Measurements from ENCODE around the gene TLE5.
"Not testable (repeated sequence)": the region's sequence is repeated elsewhere in the genome, so short reads cannot be mapped to it uniquely, and the experiment has no call there.

Gene TLE5

DNA sequence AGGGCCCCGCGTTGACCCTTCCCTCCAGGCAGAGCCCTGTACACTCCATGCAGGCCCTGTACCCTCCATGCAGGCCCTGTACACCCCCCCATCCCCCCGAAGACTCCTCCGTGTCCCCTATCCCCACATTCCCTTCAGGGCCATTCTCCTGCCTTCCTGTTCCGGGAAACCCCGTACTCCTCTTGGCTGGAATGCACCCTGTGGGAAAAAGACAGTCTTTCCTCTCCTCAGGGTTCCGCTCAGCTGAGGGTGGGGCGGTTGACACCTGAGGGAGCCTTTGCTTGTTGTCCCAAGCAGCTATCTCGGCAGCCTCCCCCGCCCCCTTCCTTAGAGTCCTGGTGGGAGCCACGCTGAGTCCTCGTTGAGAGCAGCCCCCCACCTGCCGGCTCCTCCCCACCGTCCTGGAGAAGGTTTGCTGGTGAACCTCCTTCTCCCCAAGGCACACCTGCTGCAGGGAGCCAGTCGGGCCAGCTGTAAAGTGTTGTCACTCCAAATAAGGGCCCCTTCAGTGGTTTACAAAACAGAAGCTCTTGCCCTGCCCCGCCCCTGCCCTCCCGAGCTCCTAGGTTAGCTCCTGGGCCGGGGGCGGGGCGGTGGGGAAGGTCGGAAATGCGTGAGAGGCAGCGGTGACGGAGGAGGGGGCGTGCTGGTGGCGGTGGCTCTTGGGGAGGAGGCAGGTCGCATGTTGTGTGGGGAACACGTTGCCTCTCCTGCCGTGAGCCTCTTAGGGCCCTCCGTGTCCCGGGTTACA, 33.3 kb upstream of the TLE5 start:
- DNase-seq: no peak

DNA sequence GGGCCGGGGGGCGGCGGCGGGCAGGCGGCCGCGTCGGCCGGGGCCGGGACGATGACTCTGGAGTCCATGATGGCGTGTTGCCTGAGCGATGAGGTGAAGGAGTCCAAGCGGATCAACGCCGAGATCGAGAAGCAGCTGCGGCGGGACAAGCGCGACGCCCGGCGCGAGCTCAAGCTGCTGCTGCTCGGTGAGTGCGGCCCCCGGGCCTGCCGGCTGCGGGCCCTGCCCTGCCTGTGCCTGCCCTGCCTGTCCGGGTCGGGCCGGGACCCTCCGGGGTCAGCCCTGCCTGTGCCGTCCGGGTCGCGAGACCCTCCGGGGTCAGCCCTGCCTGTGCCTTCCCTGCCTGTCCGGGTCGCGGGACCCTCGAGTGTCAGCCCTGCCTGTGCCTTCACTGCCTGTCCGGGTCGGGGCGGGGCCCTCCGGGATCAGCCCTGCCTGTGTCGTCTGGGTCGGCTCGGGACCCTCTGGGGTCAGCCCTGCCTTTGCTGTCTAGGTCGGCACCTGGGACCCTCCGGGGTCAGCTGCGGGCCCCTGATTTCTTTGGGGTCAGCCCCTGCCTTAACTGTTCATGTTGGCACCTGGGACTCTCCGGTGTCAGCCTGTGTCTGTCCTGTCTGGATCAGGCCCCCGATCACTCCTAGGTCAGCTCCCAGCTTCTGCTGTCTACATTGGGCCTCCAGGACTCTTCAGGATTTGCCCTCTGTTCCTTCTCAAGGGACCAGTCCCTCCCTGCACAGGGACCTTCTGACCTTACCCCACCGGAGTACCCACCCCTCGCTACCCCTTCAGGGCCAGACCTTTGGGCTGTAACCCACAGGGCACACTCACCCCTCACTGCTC, 32.5 kb upstream of the TLE5 start:
- DNase-seq: peak in 1 of 2 experiments; percentile 25

DNA sequence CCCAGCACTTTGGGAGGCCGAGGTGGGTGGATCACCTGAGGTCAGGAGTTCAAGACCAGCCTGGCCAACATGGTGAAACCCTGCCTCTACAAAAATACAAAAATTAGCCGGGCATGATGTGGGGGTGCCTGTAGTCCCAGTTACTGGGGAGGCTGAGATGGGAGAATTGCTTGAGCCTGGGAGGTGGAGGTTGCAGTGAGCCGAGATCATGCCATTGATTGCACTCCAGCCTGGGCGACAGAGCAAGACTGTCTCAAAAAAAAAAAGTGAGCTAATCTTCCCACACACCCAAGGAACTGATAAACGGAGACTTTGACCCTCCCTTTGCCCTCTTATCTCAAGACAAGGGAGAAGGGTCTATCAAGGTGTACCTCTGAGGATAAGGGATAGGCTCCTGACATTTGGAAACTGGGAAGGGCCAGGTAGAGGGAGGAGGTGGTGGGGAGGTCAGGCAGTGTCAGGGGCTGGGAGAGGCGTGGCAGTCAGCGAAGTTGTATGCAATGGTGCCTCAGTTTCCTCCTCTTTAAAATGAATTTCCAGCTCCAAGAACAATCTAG, 27.1 kb upstream of the TLE5 start:
- not testable (repeated sequence) for DNase-seq

DNA sequence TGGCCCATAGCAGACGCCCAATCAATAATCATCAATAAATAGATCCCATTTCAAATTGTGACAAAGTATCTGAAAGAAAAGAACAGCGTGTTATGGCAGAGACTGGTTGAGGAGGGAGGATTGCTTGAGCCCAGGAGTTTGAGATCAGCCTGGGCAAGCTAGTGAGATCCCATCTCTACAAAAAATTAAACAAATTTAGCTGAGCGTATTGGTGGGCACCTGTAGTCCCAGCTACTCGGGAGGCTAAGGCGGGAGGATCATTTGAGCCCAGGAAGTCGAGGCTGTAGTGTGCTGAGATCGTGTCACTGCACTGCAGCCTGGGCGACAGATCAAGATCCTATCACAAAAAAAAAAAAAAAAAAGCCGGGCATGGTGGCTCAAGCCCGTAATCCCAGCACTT, 25.5 kb upstream of the TLE5 start:
- DNase-seq: no peak

DNA sequence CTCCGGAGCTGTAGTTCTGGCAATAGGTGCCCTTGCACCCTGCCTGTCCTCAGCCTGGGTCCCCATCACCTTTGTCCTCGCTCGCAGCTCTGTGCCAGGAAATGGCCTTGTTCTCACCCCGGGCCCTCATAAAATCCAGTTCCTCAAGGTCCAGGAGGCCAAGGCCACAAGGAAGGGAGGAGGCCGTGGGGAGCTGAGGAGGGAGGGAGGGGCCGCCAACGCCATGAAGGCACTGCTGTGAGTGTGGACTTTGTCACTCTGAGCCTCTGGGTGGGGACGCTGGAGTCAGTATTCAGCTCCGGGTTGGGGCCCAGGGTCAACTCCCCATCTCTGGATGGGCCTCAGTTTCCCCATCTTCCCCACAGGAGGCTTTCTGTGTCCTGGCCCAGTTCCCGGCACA, 22.6 kb upstream of the TLE5 start:
- DNase-seq: no peak

DNA sequence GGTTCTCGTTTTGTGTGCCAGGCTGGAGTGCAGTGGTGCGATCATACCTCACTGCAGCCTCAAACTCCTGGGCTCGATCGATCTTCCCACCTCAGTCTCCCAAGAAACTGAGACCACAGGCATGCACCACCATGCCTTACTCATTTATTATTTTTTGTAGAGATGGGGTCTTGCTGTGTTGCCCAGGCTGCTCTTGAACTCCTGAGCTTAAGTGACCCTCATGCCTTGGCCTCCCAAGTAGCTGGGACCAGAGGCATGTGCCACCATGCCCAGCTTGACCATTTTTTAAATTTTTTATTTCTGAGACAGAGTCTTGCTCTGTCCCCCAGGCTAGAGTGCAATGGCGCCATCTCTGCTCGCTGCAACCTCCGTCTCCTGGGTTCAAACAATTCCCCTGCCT, 21.7 kb upstream of the TLE5 start:
- no peak for DNase-seq

DNA sequence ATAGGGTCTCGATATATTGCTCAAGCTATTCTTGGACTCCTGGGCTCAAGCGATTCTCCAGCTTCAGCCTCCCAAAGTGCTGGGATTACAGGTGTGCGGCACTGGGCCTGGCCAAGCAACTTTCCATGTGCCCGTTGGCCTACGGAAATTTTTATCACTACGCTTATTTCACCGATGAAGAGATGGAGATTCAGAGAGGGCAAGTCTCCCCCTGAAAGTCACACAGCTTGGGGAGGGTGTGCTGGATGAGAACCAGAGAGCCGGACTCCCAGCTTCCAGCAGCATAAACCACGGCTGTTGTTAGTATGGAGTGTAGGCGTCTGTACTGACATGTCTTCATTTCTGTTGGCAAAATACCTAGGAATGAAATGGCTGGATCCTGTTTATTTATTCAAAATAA, 20.0 kb upstream of the TLE5 start:
- no peak for DNase-seq

DNA sequence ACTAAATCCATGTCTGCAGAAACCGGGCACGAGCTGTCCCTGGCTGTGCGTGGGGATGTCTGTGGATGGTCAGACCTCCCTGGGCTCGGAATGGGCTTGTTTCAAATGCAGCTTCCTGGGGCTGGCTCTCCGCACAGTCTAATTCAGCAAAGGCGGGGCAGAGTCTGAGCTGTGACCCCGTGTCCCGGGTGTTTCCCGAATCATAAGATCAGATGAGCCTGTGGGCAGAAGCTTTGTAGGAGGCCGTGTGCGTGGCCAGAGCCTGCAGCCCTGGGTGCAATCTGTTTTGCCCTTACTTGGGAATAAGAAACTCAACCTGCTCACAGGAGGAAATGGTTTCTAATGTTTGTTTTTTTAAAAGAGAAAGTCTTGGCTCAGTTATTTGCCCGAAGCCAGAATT, 18.0 kb upstream of the TLE5 start:
- DNase-seq: no peak

DNA sequence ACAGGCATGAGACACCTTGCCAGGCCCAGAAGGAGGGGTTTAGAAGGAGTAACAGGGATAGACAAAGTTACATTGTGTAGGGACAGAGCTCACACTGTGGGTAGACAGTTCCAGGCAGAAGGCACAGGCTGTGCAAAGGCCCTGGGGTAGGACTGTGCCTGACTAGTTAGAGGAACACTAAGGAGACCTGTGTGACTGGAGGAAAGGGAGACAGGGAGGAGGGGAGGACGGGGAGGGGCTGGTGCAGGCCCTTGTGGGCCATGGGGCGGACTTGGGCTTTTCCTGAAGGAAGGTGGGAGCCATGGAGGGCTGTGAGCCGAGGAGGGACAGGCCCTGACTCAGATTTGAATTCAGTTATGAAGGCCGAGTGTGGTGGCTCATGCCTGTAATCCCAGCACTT, 17.3 kb upstream of the TLE5 start:
- DNase-seq: no peak

DNA sequence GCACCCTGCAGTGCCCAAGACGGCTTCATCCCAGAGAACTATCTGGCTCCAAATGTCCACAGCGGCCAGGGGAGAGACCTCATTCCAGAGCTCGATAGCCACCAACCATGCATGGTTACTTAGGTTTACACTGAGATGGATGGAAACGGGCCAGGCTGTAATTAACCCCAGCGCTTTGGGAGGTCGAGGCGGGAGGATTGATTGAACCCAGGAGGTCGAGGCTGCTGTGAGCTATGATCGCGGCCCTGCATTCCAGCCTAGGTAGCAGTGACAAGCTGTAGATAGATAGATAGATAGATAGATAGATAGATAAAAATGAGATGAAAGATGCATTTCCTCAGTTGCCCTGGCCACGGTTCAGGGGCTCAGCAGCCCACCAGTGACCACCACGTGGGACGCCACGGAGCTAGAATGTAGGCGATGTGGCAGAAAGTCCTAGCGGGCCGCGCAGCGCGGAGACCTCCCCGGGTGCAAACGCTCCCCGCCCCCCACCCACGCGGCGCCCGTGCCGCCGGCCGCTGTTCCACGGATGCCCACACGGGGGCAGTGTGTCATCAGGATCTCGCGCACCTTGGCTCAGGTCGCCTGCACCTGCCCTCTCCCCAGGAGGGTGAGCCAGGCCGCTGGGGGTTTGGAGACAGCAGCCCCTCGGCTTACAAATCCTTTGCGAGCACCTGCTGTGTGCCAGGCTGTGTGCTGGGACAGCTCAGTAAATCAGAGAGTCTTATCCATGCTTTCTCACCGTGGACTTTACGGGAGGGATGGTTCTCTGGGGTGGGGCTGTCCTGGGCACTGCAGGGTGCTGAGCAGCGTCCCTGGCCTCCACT, 13.5 kb upstream of the TLE5 start:
- peak; percentile 35 to 58 for DNase-seq

DNA sequence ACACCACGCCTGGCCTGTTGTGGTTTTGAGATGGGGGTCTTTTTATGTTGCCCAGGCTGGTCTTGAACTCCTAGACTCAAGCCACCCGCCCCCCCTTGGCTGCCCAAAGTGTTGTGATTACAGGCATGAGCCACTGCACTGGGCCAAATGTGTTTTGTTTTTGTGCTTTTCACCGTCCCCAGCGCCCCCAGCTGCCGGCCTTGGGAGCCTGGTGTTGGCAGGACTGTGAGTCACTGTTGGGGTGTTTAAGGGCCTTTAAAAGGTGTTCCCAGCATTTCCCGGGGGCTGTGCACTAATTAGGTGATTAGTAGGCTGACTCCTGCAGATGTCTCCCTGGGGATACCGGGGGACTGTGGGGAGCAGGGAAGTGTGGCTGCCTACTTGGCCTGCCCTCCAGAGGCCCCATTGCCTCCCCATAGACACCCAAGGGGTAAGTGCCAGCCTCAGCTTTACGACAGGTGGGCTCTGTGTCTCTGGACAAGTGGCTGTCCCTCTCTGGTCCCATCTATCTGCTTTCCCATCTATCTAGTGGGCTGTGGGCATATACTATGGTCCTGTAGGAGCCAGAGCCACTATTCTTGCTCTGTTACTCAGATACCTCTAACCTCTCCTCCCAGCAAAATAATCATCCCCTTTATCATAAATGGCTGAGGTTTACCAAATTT, 11.8 kb upstream of the TLE5 start:
- no peak for DNase-seq

DNA sequence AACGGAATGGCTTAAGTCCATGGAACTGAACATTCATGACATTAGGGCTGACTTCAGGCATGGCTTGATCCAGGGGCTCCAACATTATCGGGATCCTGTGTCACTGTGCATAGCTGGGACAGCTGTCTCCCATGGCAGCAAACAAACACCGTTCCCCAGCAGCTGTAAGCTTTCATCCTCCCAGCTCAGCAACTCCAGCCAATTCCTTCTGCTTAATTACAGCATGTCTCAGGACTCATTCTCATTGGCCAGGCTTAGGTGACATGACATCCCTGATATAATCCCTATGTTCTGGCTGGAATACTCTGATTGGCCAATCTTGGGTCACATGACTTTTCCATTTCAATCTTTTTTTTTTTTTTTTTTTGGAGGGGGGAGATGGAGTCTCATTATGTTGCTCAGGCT, 10.9 kb upstream of the TLE5 start:
- peak; percentile 94 to 95 for DNase-seq

DNA sequence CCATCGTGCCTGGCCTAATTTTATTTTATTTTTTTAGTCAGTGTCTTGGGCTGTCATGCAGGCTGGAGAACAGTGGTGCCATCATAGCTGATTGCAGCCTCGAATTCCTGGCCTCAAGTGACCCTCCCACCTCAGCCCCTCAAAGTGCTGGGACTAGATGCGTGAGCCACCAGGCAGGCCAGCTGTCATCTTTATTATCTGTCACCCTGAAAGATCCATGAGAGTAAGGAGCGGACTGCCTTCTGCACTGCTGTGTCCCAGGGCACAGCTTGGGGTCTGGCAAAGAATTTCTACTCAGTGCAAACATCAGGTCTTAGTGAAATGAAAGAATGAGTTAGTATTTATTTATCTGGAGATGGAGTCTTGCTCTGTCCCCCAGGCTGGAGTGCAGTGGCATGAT, 9.5 kb upstream of the TLE5 start:
- DNase-seq: peak; percentile 76 to 84

DNA sequence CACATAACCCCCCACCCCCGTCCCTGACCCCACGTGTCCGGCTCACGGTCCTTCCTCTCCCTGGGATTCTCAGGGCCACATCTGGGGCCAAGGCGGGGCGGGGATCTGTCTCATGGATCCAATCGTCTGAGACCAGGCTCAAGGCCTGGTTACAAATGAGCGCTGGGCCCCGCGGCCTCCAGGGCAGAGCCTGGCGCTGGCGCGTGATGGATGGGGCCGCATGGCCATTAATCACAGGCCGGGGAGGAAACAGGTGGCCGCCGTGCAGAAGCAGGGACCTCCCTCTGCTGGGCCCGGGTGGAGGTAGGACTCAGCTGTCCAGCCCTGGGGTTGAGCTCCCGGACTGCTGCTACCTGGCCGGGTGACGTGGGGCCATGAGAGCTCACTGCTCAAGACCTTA, 5.8 kb upstream of the TLE5 start:
- DNase-seq: no peak

DNA sequence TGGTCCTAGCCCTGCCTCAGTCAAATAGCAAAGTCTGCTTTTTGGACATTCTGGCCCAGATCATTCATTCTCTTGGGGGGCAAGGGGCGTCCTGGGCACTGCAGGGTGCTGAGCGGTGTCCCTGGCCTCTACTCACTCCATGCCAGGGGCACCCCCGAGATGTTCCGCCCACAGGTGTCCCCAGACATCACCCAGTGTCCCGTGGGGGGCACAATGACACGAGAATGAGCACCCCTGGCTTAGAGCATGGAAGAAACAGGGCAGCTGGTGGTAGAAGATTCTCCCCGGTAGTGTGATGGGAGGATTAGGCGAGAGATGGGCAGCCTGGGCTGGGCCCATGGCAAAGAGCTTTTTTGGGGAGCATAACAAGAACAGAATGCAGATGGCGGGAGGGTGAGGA, 5.3 kb upstream of the TLE5 start:
- no peak for DNase-seq

DNA sequence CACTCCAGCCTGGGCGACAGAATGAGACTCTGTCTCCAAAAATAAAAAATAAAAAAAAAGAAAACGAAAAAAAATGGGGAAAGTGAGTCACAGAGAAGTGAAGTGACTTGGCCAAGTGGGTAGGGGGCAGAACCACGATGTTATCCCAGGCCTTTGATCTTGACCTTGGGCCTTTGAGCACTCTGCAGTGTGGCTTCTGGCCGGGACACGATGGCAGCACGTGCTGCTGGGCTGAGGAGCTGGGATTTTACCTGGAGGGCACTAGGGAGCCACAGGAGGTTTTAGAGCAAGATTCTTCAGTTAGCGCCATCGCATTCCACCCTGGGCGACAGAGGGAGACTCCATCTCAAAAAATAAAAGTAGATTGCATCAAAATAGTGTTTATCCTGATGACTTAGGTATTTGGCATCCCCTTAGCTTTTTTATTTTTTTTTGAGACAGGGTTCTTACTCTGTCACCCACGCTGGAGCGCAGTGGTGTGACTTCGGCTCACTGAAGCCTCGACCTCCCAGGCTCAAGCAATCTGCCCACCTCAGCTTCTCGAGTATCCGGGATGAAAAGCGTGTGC, 4.3 kb upstream of the TLE5 start:
- DNase-seq: no peak

DNA sequence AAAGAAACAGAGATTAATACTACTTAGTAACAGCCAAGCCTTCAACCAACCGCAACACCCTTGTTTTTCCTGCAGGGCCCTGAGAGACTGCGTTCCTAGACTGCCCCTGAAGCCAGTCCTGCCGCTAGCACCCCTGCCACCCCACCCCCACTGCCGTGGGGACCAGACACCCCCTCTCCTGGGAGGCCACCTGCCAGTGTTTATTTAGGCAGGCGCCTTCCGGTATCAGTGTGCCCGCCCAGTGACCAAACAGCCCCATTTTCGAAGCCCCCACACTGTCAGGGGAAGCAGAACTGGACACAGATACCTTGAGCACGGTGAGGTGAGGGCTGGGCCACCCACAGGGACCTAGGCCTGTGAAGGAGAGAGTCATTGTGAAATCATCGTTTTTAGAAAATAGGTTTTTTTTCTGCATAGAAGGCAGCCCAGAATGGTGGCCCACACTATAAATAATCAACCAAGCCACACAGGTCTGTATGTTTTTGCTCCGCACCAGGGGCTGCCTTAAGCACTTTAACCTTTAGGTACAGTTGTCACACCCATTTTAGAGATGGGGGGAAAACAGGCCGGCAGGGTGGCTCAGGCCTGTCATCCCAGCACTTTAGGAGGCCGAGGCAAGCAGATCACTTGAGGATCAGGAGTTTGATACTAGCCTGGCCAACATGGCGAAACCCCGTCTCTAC, 3.5 kb upstream of the TLE5 start:
- DNase-seq: no peak

DNA sequence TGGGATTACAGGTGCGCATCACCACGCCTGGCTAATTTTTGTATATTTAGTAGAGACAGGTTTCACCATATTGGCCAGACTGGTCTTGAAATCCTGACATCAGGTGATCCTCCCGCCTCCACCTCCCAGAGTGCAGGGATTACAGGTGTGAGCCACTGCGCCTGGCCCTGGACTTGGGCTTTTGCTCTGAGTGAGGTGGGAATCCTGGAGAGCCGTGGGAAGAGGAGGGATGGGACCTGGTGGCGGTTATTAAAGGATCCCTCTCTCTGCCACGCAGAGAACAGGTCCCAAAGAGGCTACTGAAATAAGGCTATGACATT, 1.7 kb upstream of the TLE5 start:
- DNase-seq: no peak

DNA sequence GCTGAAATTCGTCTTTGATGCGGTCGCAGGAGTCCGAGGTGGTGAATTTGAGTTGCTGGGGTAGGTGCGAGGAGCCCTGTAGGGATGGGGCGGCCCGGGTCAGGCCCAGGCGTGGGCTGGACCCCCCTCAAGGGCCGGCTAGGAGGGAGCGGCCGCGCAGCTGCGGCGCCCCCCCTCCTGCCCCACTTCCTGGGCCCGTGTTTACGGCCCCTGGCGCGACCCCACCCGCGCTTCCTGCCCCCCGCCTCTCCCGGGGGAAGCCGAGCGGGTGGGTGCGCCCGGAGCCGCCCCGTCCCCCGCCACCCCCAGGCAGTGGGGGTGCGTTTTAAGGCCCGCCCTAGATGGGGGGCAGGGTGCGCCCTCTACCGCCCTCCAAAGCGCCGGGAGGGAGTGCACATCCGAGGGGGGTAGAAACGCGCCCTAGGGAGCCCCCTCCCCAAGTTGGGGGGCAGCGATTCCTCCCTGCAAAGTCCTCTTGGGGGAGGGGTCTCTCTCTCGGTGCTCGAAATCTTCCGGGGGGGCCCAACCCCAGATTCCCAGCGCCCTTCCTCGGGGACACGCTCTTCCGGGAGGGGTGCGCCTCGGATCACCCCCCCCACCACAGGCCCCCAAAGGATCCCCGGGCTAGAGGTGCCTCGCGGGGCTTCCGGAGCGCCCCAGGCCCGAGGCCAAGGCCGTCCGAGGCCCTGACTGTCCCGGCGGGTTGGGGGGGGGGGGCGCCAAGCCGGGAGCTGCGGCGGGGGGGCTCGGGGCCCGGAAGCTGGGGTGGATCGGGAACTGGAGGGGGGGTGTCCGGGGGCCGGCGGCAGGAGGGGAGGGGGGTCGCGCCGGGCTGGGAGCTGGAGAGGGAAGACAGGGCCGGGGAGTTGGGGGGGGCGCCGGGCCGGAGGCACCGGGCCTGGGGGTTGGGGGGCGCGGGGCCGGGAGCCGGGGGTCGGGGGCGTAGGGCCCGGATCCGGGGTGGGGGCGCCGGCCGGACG, 823 bp downstream of the TLE5 start:
- DNase-seq: no peak

DNA sequence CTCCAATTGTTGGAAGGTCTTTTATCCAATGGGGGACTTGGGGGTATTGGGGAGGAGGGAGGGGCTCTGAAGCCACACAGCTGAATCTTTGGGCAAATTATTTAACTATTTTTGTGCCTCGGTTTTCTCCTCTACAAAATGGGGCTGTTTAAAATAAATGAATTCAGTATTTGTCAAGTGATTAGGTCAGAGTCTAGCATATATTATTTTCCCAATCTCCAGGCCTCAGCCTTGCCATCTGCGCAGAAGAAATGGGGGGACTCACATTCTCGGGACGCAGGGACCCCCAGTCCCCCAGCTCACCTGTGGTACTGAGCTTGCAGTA, 1.5 kb downstream of the TLE5 start:
- DNase-seq: no peak

DNA sequence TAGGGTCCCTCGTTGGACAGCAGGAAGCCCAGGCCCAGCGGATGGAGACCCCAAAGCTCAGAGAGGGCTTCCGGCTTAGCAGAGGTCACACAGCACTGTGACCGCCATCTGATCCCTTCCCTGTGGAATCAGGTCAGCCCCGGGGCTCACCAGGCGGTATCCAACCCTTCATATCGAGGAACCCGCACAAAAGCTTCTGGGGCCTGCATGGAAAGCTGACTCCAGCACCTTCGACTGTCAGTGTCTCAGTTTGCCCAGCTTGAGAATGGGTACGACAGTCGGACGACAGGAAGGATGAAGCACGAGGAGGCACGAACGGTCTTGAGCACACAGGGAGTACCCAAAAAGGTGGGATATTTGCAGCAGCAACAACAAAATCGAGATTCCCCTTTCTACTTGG, 2.6 kb downstream of the TLE5 start:
- DNase-seq: no peak
